Neural progenitor cell (in vitro differentiated cells): ENCODE measurements around the gene LRRC74A. TPM values are rescaled to one million over a fixed set of nuclear protein-coding genes. Genes with fewer than 3 reads are reported as not detected.
A peak's percentile ranks its signal among the peaks of the same experiment; 100 is the strongest.

Experiments
- DNase-seq: peaks from one replicate; pipeline ENCODE4 v3.0.0-alpha.2; 2016; ENCODE audit warnings: low spot score
- H2AFZ ChIP-seq: fragments of 200-600 bp; sonication (generic); replicated peaks from 2 replicates; pipeline ENCODE4 v1.6.1; 2016; ENCODE audit warnings: antibody characterized with exemption
- H3F3A ChIP-seq: fragments of 200-600 bp; sonication (generic); 2 replicates; pipeline ENCODE4 v1.6.1; 2016; ENCODE audit warnings: antibody characterized with exemption, low read depth
- H3K27ac ChIP-seq: fragments of 200-600 bp; sonication (generic); 2 replicates; pipeline ENCODE4 v1.5.1; 2016; ENCODE audit warnings: mild to moderate bottlenecking
- H3K27me3 ChIP-seq: fragments of 200-600 bp; sonication (generic); 2 replicates; pipeline ENCODE4 v1.6.1; 2016; ENCODE audit warnings: mild to moderate bottlenecking, moderate library complexity
- H3K36me3 ChIP-seq: fragments of 200-600 bp; sonication (generic); 2 replicates; pipeline ENCODE4 v1.5.1; 2016
- H3K4me1 ChIP-seq: fragments of 200-600 bp; sonication (generic); 2 replicates; pipeline ENCODE4 v1.6.1; 2016; ENCODE audit warnings: mixed run types
- H3K4me2 ChIP-seq: fragments of 200-600 bp; sonication (generic); 2 replicates; pipeline ENCODE4 v1.6.1; 2016
- H3K4me3 ChIP-seq: fragments of 200-600 bp; sonication (generic); 2 replicates; pipeline ENCODE4 v1.5.1; 2016
- H3K79me2 ChIP-seq: fragments of 200-600 bp; sonication (generic); 2 replicates; pipeline ENCODE4 v1.6.1; 2016; ENCODE audit warnings: low read depth
- H3K9ac ChIP-seq: fragments of 200-600 bp; sonication (generic); 2 replicates; pipeline ENCODE4 v1.6.1; 2016
- H3K9me3 ChIP-seq: fragments of 200-600 bp; sonication (generic); 2 replicates; pipeline ENCODE4 v1.5.1; 2016; ENCODE audit warnings: low read depth
- H4K20me1 ChIP-seq: fragments of 200-600 bp; sonication (generic); 2 replicates; pipeline ENCODE4 v1.6.1; 2016; ENCODE audit warnings: low read depth
- H3K27ac Mint-ChIP-seq: 3 replicates; pipeline ENCODE4 v1.8.0; 2021; ENCODE audit warnings: mixed read lengths
- H3K27me3 Mint-ChIP-seq: 2 replicates; pipeline ENCODE4 v1.8.0; 2022; ENCODE audit warnings: low read depth, mild to moderate bottlenecking, inconsistent platforms, moderate library complexity, mixed read lengths; ENCODE audit not compliant: insufficient read depth
- H3K36me3 Mint-ChIP-seq: 3 replicates; pipeline ENCODE4 v1.8.0; 2021; ENCODE audit warnings: mixed read lengths
- H3K4me1 Mint-ChIP-seq: 3 replicates; pipeline ENCODE4 v1.8.0; 2021; ENCODE audit warnings: mixed read lengths
- H3K4me3 Mint-ChIP-seq: 3 replicates; pipeline ENCODE4 v1.8.0; 2021; ENCODE audit warnings: mild to moderate bottlenecking, moderate library complexity, mixed read lengths
- H3K9me3 Mint-ChIP-seq: 3 replicates; pipeline ENCODE4 v1.8.0; 2020; ENCODE audit warnings: mixed read lengths
- EZH2 ChIP-seq: fragments of 200-600 bp; sonication (generic); IDR thresholded peaks from 2 replicates; pipeline ENCODE4 v1.6.1; 2017; ENCODE audit warnings: antibody characterized with exemption, mild to moderate bottlenecking, moderate library complexity
- EZH2phosphoT487 ChIP-seq: fragments of 200-600 bp; sonication (generic); IDR thresholded peaks from 2 replicates; pipeline ENCODE4 v1.6.1; 2017; ENCODE audit warnings: antibody characterized with exemption
- total RNA-seq: library from RNA; depleted of rRNA; stranded (reverse); fragments of >200 nt; gene quantifications from 2 replicates; pipeline ENCODE4 v1.2.3, GENCODE V29; 2015; ENCODE audit warnings: low replicate concordance
- TF ChIP-seq, protein P1 (sequence below): fragments of 200-600 bp; sonication (generic); IDR thresholded peaks from 2 replicates; pipeline ENCODE4 v1.5.1; 2017; ENCODE audit warnings: antibody characterized with exemption, mild to moderate bottlenecking

LRRC74A gene
- total RNA-seq, 1 donor from 2014 or later, result not detected

DNA sequence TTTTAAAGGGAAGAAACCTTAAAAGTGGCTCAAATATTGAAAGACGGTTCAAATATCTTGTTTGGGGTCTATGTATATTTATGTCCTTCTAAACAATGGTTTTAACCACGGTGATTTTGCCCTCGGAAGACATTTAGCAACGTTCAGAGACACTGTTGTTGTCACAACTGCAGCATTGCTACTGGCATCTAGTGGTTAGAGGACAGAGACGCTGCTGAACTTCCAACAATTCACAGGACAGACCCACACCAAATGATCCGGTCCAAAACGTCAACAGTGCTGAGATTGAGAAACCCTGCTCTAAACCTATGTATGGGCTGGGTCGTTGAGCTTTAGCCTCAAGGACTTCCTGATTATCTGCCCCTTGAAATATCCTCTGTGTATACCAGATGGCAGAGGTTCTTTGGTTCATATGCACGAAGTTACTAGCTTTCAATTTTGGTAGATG lies 15.2 kb upstream of the LRRC74A start:
- Histone ChIP-seq H3F3A (peaks cover 10% of the 10 kb centered on the region), H2AFZ (no peak overlapping the region), H3K9ac (no peak overlapping the region), H4K20me1 (no peaks in the 10 kb centered on the region), H3K4me1 (peaks cover 11% of the 10 kb centered on the region), H3K36me3 (no peaks in the 10 kb centered on the region), H3K79me2 (peaks cover 33% of the 10 kb centered on the region), H3K27me3 (no peaks in the 10 kb centered on the region), H3K4me3 (peak overlapping the region; percentile 70), H3K4me2 (peak overlapping the region; percentile 98), H3K9me3 (no peaks in the 10 kb centered on the region), H3K27ac (no peak overlapping the region)
- H3K36me3 Mint-ChIP-seq, result peaks cover 11% of the 10 kb centered on the region
- H3K4me3 Mint-ChIP-seq, result peak overlapping the region; percentile 97
- DNase-seq, result peak; percentile 31
- H3K27ac Mint-ChIP-seq, result peak overlapping the region; percentile 8
- H3K4me1 Mint-ChIP-seq, result peaks cover 18% of the 10 kb centered on the region
- no peaks in the 10 kb centered on the region for H3K27me3 Mint-ChIP-seq
- no peak for TF ChIP-seq EZH2
- TF ChIP-seq, protein P1, sequence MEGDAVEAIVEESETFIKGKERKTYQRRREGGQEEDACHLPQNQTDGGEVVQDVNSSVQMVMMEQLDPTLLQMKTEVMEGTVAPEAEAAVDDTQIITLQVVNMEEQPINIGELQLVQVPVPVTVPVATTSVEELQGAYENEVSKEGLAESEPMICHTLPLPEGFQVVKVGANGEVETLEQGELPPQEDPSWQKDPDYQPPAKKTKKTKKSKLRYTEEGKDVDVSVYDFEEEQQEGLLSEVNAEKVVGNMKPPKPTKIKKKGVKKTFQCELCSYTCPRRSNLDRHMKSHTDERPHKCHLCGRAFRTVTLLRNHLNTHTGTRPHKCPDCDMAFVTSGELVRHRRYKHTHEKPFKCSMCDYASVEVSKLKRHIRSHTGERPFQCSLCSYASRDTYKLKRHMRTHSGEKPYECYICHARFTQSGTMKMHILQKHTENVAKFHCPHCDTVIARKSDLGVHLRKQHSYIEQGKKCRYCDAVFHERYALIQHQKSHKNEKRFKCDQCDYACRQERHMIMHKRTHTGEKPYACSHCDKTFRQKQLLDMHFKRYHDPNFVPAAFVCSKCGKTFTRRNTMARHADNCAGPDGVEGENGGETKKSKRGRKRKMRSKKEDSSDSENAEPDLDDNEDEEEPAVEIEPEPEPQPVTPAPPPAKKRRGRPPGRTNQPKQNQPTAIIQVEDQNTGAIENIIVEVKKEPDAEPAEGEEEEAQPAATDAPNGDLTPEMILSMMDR, result peak; percentile 43
- H3K9me3 Mint-ChIP-seq, result no peaks in the 10 kb centered on the region

DNA sequence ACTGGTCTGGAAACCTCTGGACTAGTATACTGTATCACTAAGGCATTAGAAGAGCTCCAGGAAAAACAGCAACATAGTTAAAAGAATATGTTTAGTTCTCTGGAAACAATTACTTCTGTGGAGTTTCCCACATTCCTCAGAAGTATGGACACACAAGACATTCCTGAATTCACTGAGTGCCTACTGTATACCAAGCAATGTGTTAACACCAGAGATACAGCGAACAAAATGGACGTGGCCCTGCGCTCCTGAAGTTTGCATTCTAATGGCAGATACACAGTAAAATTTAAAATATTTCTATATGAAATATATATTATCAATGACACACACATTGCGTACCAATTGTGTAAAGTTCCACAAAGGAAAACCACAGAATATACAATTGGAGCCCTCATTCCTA lies 14.6 kb upstream of the LRRC74A start:
- Histone ChIP-seq H3K27me3 (no peaks in the 10 kb centered on the region), H3K9ac (no peak overlapping the region), H3K27ac (no peak overlapping the region), H2AFZ (no peak overlapping the region), H3K79me2 (peaks cover 33% of the 10 kb centered on the region), H3K9me3 (no peaks in the 10 kb centered on the region), H4K20me1 (no peaks in the 10 kb centered on the region), H3F3A (peaks cover 10% of the 10 kb centered on the region), H3K36me3 (no peaks in the 10 kb centered on the region), H3K4me1 (peaks cover 11% of the 10 kb centered on the region), H3K4me3 (peak overlapping the region; percentile 70), H3K4me2 (peak overlapping the region; percentile 98)
- Mint-ChIP-seq H3K27me3 (no peaks in the 10 kb centered on the region), H3K4me3 (peak overlapping the region; percentile 97), H3K27ac (no peak overlapping the region), H3K36me3 (peaks cover 11% of the 10 kb centered on the region), H3K9me3 (no peaks in the 10 kb centered on the region), H3K4me1 (peaks cover 18% of the 10 kb centered on the region)
- DNase-seq, result peak; percentile 15
- TF ChIP-seq EZH2phosphoT487, result no peak
- TF ChIP-seq, protein P1, result no peak
- no peak for TF ChIP-seq EZH2

DNA sequence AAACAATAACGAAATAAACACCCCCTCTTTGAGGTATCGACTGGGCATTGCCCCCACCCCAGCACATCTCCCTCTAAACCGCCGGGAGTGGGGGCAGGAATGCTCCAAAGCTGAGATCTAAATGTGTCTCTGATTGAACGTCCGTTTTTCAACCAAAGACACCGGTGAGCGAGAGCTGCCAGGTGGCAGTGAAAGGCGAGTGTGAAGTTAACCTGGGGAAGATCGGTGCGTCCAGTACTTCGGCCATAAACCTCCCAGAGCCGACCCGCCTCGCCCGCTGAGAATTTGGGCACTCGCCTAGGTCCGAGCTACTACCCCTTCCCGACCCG lies 14.2 kb upstream of the LRRC74A start:
- H2AFZ ChIP-seq, result peak overlapping the region; percentile 81
- Mint-ChIP-seq H3K9me3 (no peaks in the 10 kb centered on the region), H3K4me3 (peak overlapping the region; percentile 97), H3K27ac (no peak overlapping the region), H3K36me3 (peaks cover 10% of the 10 kb centered on the region), H3K4me1 (peaks cover 18% of the 10 kb centered on the region), H3K27me3 (no peaks in the 10 kb centered on the region)
- peaks cover 10% of the 10 kb centered on the region for H3F3A ChIP-seq
- TF ChIP-seq EZH2 (no peak), EZH2phosphoT487 (no peak)
- TF ChIP-seq, protein P1, result no peak
- DNase-seq, result peak; percentile 38
- H3K27ac ChIP-seq, result no peak overlapping the region
- no peaks in the 10 kb centered on the region for H3K27me3 ChIP-seq
- H3K4me3 ChIP-seq, result peak overlapping the region; percentile 70
- peaks cover 33% of the 10 kb centered on the region for H3K79me2 ChIP-seq
- H3K9me3 ChIP-seq, result no peaks in the 10 kb centered on the region
- no peaks in the 10 kb centered on the region for H3K36me3 ChIP-seq
- H3K4me2 ChIP-seq, result peak overlapping the region; percentile 98
- peak overlapping the region; percentile 28 for H3K9ac ChIP-seq
- no peaks in the 10 kb centered on the region for H4K20me1 ChIP-seq
- H3K4me1 ChIP-seq, result peaks cover 15% of the 10 kb centered on the region
